Stimulated activated CD8-positive, alpha-beta memory T cell treated with anti-CD3 and anti-CD28 coated beads, Interleukin-4, amount 100 ng/mL, for 1 hour (primary cell): ENCODE results near the gene TMC1.
"Not testable (repeated sequence)": the region's sequence is repeated elsewhere in the genome, so short reads cannot be mapped to it uniquely, and the experiment has no call there.

Experiments
- DNase-seq, 2 donors: peaks; one replicate each; pipeline ENCODE4 v3.0.0-alpha.2; 2020; ENCODE audit warnings: low read depth in 2 of 2, low spot score in 1 of 2

The TMC1 gene

GRCh38 chr9:72521416-72521815 lies at the start of gene TMC1:
Gene TMC1 (plus strand): TSS chr9:72521608. CDS start chr9:72648649, 127,041 bp downstream.
- not testable (repeated sequence) for DNase-seq

GRCh38 chr9:72473474-72474261 lies 47.7 kb upstream of the TMC1 start:
- DNase-seq, result no peak

GRCh38 chr9:72474676-72475075 lies 46.7 kb upstream of the TMC1 start:
- no peak for DNase-seq

GRCh38 chr9:72476100-72476499 lies 45.3 kb upstream of the TMC1 start:
- DNase-seq, result no peak

GRCh38 chr9:72476617-72477437 lies 44.6 kb upstream of the TMC1 start:
- DNase-seq, result peak in 1 of 2 donors; percentile 4

- no peak for DNase-seq
Measured at GRCh38 chr9:72477930-72478518, 43.4 kb upstream of the TMC1 start.

GRCh38 chr9:72478966-72479365 lies 42.4 kb upstream of the TMC1 start:
- no peak for DNase-seq

GRCh38 chr9:72480261-72480660 lies 41.1 kb upstream of the TMC1 start:
- not testable (repeated sequence) for DNase-seq

GRCh38 chr9:72480921-72481320 lies 40.5 kb upstream of the TMC1 start:
- DNase-seq, result no peak

- no peak for DNase-seq
Measured at GRCh38 chr9:72485821-72486593, 35.4 kb upstream of the TMC1 start.

- no peak for DNase-seq
Measured at GRCh38 chr9:72486594-72486955, 34.8 kb upstream of the TMC1 start.

- not testable (repeated sequence) for DNase-seq
Measured at GRCh38 chr9:72487665-72488064, 33.7 kb upstream of the TMC1 start.

- DNase-seq, result no peak
Measured at GRCh38 chr9:72489986-72490385, 31.4 kb upstream of the TMC1 start.

GRCh38 chr9:72491242-72491641 lies 30.2 kb upstream of the TMC1 start:
- no peak for DNase-seq

- no peak for DNase-seq
Measured at GRCh38 chr9:72494051-72494450, 27.4 kb upstream of the TMC1 start.

- no peak for DNase-seq
Measured at GRCh38 chr9:72497447-72498046, 23.9 kb upstream of the TMC1 start.

GRCh38 chr9:72506615-72507014 lies 14.8 kb upstream of the TMC1 start:
- DNase-seq, result no peak

GRCh38 chr9:72509053-72509452 lies 12.4 kb upstream of the TMC1 start:
- no peak for DNase-seq

- no peak for DNase-seq
Measured at GRCh38 chr9:72509635-72510034, 11.8 kb upstream of the TMC1 start.

- not testable (repeated sequence) for DNase-seq
Measured at GRCh38 chr9:72521011-72521410, 397 bp upstream of the TMC1 start.
